Endothelial cell of umbilical vein (primary cell): ENCODE data around the gene PI4K2B. TPM values are rescaled to one million over a fixed set of nuclear protein-coding genes. Genes with fewer than 3 reads are reported as not detected.

Source experiments
- BruUV-seq: library from RNA; stranded (reverse); fragments of 400-500 nt; replicated peaks from 2 replicates; lab custom pipeline; 2021; lab: Mats Ljungman, UMichigan
- CTCF ChIA-PET: fragments of 300-600, 350-600 bp; sonication (Branson Sonifier 250); formaldehyde crosslinking; loops from one replicate; lab custom pipeline; 2021; ENCODE audit warnings: antibody characterized with exemption, inconsistent platforms; lab: Charles Lee
- POLR2A ChIA-PET: fragments of 300-600, 350-600 bp; sonication (Branson Sonifier 250); formaldehyde crosslinking; loops from one replicate; lab custom pipeline; 2021; ENCODE audit warnings: antibody characterized with exemption, inconsistent platforms; lab: Charles Lee
- DNase-seq: peaks from one replicate; pipeline ENCODE4 v3.0.0-alpha.2; 2011; ENCODE audit warnings: low read depth, low spot score
- FAIRE-seq: peaks from 2 replicates; lab custom pipeline; 2011; peaks lifted over from hg19 to GRCh38; lab: Jason Lieb, UNC
- H2AFZ ChIP-seq: 2 replicates; pipeline ENCODE4 v1.6.0; 2012; ENCODE audit warnings: low read depth, low read length, control low read depth, inconsistent platforms
- H3K27ac ChIP-seq: 2 replicates; pipeline ENCODE4 v1.5.1; 2011; ENCODE audit warnings: low read depth, mild to moderate bottlenecking, control low read depth, low read length, moderate library complexity; ENCODE audit not compliant: insufficient read depth
- H3K27me3 ChIP-seq, 2 experiments: 2 replicates each; pipeline versions ENCODE4 v1.6.0 to v1.6.1; 2011; ENCODE audit warnings: low read length in 2 of 2, mixed read lengths in 1 of 2; ENCODE audit not compliant: control insufficient read depth in 2 of 2, insufficient read depth in 2 of 2
- H3K36me3 ChIP-seq, 2 experiments: 2 replicates in 1 of 2; 3 replicates in 1 of 2; pipeline ENCODE4 v1.5.1; 2011; ENCODE audit warnings: low read length in 2 of 2, mild to moderate bottlenecking in 1 of 2, moderate library complexity in 1 of 2; ENCODE audit not compliant: control insufficient read depth in 2 of 2, insufficient read depth in 2 of 2; ENCODE audit errors: extremely low read depth in 1 of 2
- H3K4me1 ChIP-seq: 3 replicates; pipeline ENCODE4 v1.5.1; 2011; ENCODE audit warnings: mild to moderate bottlenecking, low read length; ENCODE audit not compliant: control insufficient read depth, insufficient read depth; ENCODE audit errors: extremely low read depth
- H3K4me2 ChIP-seq: 2 replicates; pipeline ENCODE4 v1.6.1; 2011; ENCODE audit warnings: low read length, control low read depth, mixed read lengths; ENCODE audit not compliant: insufficient read depth
- H3K4me3 ChIP-seq, 3 experiments: fragments of 200-600 bp in 1 of 3; sonication (generic), shearing (Covaris generic) in 1 of 3; replicated peaks in 1 of 3; 2 replicates each; pipeline ENCODE4 v1.5.1; 2011 to 2016; ENCODE audit warnings: control low read depth in 3 of 3, low read length in 3 of 3, mild to moderate bottlenecking in 2 of 3, inconsistent platforms in 1 of 3, low read depth in 1 of 3, moderate library complexity in 1 of 3; ENCODE audit not compliant: insufficient read depth in 1 of 3
- H3K79me2 ChIP-seq: 2 replicates; pipeline ENCODE4 v1.6.0; 2012; ENCODE audit warnings: low read length, inconsistent platforms; ENCODE audit not compliant: control insufficient read depth, insufficient read depth
- H3K9ac ChIP-seq: replicated peaks from 2 replicates; pipeline ENCODE3; 2011; ENCODE audit warnings: low read length, control low read depth; ENCODE audit not compliant: insufficient read depth; ENCODE audit errors: extremely low read depth
- H3K9me1 ChIP-seq: replicated peaks from 3 replicates; pipeline ENCODE4 v1.6.0; 2011; ENCODE audit warnings: mild to moderate bottlenecking, low read length; ENCODE audit not compliant: control insufficient read depth, insufficient read depth; ENCODE audit errors: extremely low read depth
- H3K9me3 ChIP-seq: replicated peaks from 2 replicates; pipeline ENCODE4 v1.5.1; 2012; ENCODE audit warnings: low read length, inconsistent platforms; ENCODE audit not compliant: control insufficient read depth, insufficient read depth
- H4K20me1 ChIP-seq: replicated peaks from 2 replicates; pipeline ENCODE3; 2011; ENCODE audit warnings: mild to moderate bottlenecking, low read length; ENCODE audit not compliant: control insufficient read depth, insufficient read depth; ENCODE audit errors: extremely low read depth
- CTCF ChIP-seq, 2 donors: IDR thresholded peaks; 1 replicate in 1 of 2; 2 replicates in 1 of 2; pipeline ENCODE4 v1.5.1; 2011; ENCODE audit warnings: low read length in 2 of 2, mild to moderate bottlenecking in 2 of 2, moderate library complexity in 2 of 2, control low read depth in 1 of 2, inconsistent platforms in 1 of 2, low read depth in 1 of 2; ENCODE audit not compliant: insufficient read depth in 1 of 2; ENCODE audit errors: extremely low read depth in 1 of 2
- EZH2 ChIP-seq: IDR thresholded peaks from 2 replicates; pipeline ENCODE4 v1.6.1; 2012; ENCODE audit warnings: borderline replicate concordance, low read depth, mild to moderate bottlenecking, moderate library complexity, low read length, inconsistent platforms; ENCODE audit not compliant: severe bottlenecking
- FOS ChIP-seq: IDR thresholded peaks from 2 replicates; pipeline ENCODE4 v1.6.1; 2011; ENCODE audit warnings: mild to moderate bottlenecking, low read length, moderate library complexity, borderline replicate concordance; ENCODE audit not compliant: insufficient read depth
- GATA2 ChIP-seq: IDR thresholded peaks from 2 replicates; pipeline ENCODE4 v1.7.0; 2011; ENCODE audit warnings: low read depth, mild to moderate bottlenecking, moderate library complexity, mixed read lengths, low read length; ENCODE audit not compliant: insufficient read length, insufficient read depth
- JUN ChIP-seq: IDR thresholded peaks from 2 replicates; pipeline ENCODE4 v1.6.1; 2011; ENCODE audit warnings: borderline replicate concordance, low read depth; ENCODE audit not compliant: insufficient read length, insufficient read depth
- MAX ChIP-seq: IDR thresholded peaks from 2 replicates; pipeline ENCODE4 v1.6.1; 2011; ENCODE audit not compliant: insufficient read depth, insufficient read length
- MYC ChIP-seq: IDR thresholded peaks from one replicate; pipeline ENCODE4 v1.6.1; 2011; ENCODE audit warnings: mild to moderate bottlenecking, low read depth, low read length
- POLR2A ChIP-seq: IDR thresholded peaks from 2 replicates; pipeline ENCODE4 v1.6.1; 2012; ENCODE audit warnings: low read depth, mild to moderate bottlenecking, control low read depth, low read length
- POLR2AphosphoS5 ChIP-seq: IDR thresholded peaks from 2 replicates; pipeline ENCODE4 v1.6.1; 2012; ENCODE audit warnings: low read depth, mild to moderate bottlenecking, control low read depth, low read length, moderate library complexity; ENCODE audit not compliant: insufficient read depth
- dilution Hi-C: fragments of 300-500 bp; cut with MboI; formaldehyde crosslinking; loops from one replicate; pipeline ENCODE4 v1.15.0; 2019; ENCODE audit warnings: low sequenced_read_pairs; ENCODE audit not compliant: extremely low pct_ligation_motif_present
- intact Hi-C: fragments of 100-400 bp; cut with micrococcal nuclease; formaldehyde crosslinking; loops from one replicate; pipeline ENCODE4 v1.10.0; 2022
- polyA plus RNA-seq, 4 experiments: library from polyadenylated mRNA; depleted of rRNA in 3 of 4; stranded (reverse) in 3 of 4; unstranded in 1 of 4; fragments of >200 nt; gene quantifications; 2 replicates each; pipeline versions ENCODE4 v1.2.1 to v1.2.3, GENCODE V29; 2011 to 2012; ENCODE audit warnings: missing spikeins in 1 of 4
- total RNA-seq: library from RNA; stranded (reverse); gene quantifications from 2 replicates; pipeline ENCODE4 v1.2.3, GENCODE V29; 2021

PI4K2B gene
- total and polyA plus RNA-seq, 2 donors (not counting 3 experiments of a cell fraction or from before 2014, with no cell fraction given), result 3.5 to 19.3 TPM

- Histone ChIP-seq H3K27me3 (no peaks in the 10 kb centered on the region), H3K4me1 (peaks cover 8% of the 10 kb centered on the region), H3K4me3 (no peak overlapping the region), H3K4me2 (no peak overlapping the region), H3K79me2 (peaks cover 28% of the 10 kb centered on the region), H2AFZ (no peak overlapping the region), H3K36me3 (no peaks in the 10 kb centered on the region), H3K9ac (no peak overlapping the region), H3K9me3 (no peaks in the 10 kb centered on the region), H3K9me1 (no peaks in the 10 kb centered on the region), H3K27ac (no peak overlapping the region), H4K20me1 (no peaks in the 10 kb centered on the region)
- DNase-seq, result no peak
- POLR2A ChIA-PET, result no interaction called here
- CTCF ChIA-PET, result interaction anchor here (5.7 kb wide), 1 partner anchor 76 kb away, joined by 71 read pairs; the partner anchor contains the start of gene ZCCHC4
- no TSS peak for BruUV-seq
- intact Hi-C loops, result no loop called here
- dilution Hi-C loops, result no loop called here
- TF ChIP-seq GATA2 (no peak), EZH2 (no peak), MAX (no peak), POLR2A (no peak), POLR2AphosphoS5 (no peak), MYC (no peak), JUN (no peak), FOS (no peak), CTCF (IDR thresholded peaks at IDR 0.05; ENCODE audit: extremely low read depth in 1 of 2, insufficient read depth in 1 of 2, low read depth in 1 of 2, low read length in 2 of 2) (no peak)
- no peak for FAIRE-seq
Observed at GRCh38 chr4:25236971-25237370, 3.1 kb downstream of the PI4K2B start.
